Uterus (tissue), 2 donors: ENCODE results near the gene TRIL.

Experiments used
- POLR2A ChIP-seq, 2 donors: fragments of 450-650 bp; IDR thresholded peaks; one replicate each; pipeline ENCODE4 v1.6.1; 2016; ENCODE audit warnings: antibody characterized with exemption in 2 of 2, mild to moderate bottlenecking in 1 of 2, moderate library complexity in 1 of 2
- TF ChIP-seq, protein P1 (sequence below), 4 experiments: fragments of 200-600 bp in 2 of 4; fragments of 450-650 bp in 2 of 4; sonication (generic) in 2 of 4; IDR thresholded peaks; one replicate each; pipeline ENCODE4 v1.5.1; 2016 to 2019; ENCODE audit warnings: antibody characterized with exemption in 4 of 4, mild to moderate bottlenecking in 2 of 4, moderate library complexity in 1 of 4

- TF ChIP-seq, protein P1, sequence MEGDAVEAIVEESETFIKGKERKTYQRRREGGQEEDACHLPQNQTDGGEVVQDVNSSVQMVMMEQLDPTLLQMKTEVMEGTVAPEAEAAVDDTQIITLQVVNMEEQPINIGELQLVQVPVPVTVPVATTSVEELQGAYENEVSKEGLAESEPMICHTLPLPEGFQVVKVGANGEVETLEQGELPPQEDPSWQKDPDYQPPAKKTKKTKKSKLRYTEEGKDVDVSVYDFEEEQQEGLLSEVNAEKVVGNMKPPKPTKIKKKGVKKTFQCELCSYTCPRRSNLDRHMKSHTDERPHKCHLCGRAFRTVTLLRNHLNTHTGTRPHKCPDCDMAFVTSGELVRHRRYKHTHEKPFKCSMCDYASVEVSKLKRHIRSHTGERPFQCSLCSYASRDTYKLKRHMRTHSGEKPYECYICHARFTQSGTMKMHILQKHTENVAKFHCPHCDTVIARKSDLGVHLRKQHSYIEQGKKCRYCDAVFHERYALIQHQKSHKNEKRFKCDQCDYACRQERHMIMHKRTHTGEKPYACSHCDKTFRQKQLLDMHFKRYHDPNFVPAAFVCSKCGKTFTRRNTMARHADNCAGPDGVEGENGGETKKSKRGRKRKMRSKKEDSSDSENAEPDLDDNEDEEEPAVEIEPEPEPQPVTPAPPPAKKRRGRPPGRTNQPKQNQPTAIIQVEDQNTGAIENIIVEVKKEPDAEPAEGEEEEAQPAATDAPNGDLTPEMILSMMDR (IDR thresholded peaks at IDR 0.05) = no peak
- no peak for TF ChIP-seq POLR2A (IDR thresholded peaks at IDR 0.05)
Measured at GRCh38 chr7:28939844-28940544, 18.1 kb downstream of the TRIL start.
